G401.6 (cell line): Measurements from ENCODE around the gene ZBTB11.
"Not testable (repeated sequence)": the region's sequence is repeated elsewhere in the genome, so short reads cannot be mapped to it uniquely, and the experiment has no call there.

Source experiments
- FAIRE-seq: peaks from 2 replicates; lab custom pipeline; 2012; peaks lifted over from hg19 to GRCh38; lab: Jason Lieb, UNC

Gene ZBTB11

GRCh38 chr3:101618726-101619125 is 58.2 kb downstream of the ZBTB11 start:
- FAIRE-seq: no peak

DNA sequence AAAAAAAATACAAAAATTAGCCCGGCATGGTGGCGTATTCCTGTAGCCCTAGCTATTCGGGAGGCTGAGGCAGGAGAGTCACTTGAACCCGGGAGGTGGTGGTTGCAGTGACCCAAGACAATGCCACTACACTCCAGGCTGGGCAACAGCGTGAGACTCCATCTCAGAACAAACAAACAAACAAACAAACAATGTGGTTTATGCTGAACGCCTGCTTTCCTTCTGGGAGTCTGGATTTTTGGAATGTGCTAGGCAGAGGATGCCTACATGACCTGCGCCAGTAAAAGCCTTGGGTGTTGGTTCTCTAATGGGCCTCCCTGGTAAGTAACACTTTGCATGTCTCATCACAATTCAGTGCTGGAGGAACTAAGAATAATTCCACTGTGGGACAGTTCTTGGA is 59.5 kb downstream of the ZBTB11 start:
- no peak for FAIRE-seq

- FAIRE-seq: no peak
Measured at GRCh38 chr3:101615525-101615924, 61.4 kb downstream of the ZBTB11 start.

DNA sequence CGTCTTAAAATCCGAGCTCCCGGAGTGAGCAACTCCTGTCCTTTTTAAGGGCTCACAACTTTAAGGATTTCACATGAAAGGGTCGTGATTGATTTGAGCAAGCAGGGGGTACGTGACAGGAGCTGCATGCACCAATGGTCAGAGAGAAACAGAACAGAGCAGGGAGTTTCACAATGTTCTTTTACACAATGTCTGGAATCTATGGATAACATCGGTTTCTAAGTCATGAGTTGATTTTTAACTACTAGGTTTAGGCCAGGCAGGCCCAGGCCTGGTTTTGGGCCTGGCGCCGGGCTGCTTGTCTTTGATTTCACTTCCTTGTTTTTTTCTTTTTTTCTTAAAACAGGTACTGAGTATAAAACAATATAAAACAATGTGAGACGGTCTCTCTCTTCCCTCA is 63.9 kb downstream of the ZBTB11 start:
- FAIRE-seq: not testable (repeated sequence)

- no peak for FAIRE-seq
Measured at GRCh38 chr3:101611023-101611422, 65.9 kb downstream of the ZBTB11 start.

GRCh38 chr3:101605398-101605797 is 71.5 kb downstream of the ZBTB11 start:
- FAIRE-seq: not testable (repeated sequence)

- no peak for FAIRE-seq
Measured at GRCh38 chr3:101603184-101603583, 73.7 kb downstream of the ZBTB11 start.

GRCh38 chr3:101602731-101603130 is 74.2 kb downstream of the ZBTB11 start:
- FAIRE-seq: no peak
